Activated T-cell treated with anti-CD3 and anti-CD28 coated beads, Interleukin-2, amount 50 U/mL, for 72 hours (primary cell): ENCODE data around the gene RPS4Y2. TPM values are rescaled to one million over a fixed set of nuclear protein-coding genes. Genes with fewer than 3 reads are reported as not detected.

Experiments
- ATAC-seq, 2 donors: fragments of 150-1000 bp; cut with Tn5 transposase; replicated peaks in 1 of 2; 2 replicates each; pipeline ENCODE4 v1.10.0; 2021; ENCODE audit warnings: moderate library complexity in 2 of 2, mild to moderate bottlenecking in 1 of 2
- DNase-seq, 2 donors: peaks; one replicate each; pipeline ENCODE4 v3.0.0; 2021 to 2022; ENCODE audit warnings: mixed read lengths in 1 of 2
- H3K27ac Mint-ChIP-seq: one replicate; pipeline ENCODE4 v1.8.0; 2022; ENCODE audit warnings: mild to moderate bottlenecking, moderate library complexity, mixed read lengths
- H3K27me3 Mint-ChIP-seq: one replicate; pipeline ENCODE4 v1.8.0; 2022; ENCODE audit warnings: low read depth, mixed read lengths
- H3K36me3 Mint-ChIP-seq, 2 donors: one replicate each; pipeline ENCODE4 v1.8.0; 2022; ENCODE audit warnings: mixed read lengths in 2 of 2, mild to moderate bottlenecking in 1 of 2; ENCODE audit not compliant: insufficient read depth in 2 of 2
- H3K4me1 Mint-ChIP-seq: one replicate; pipeline ENCODE4 v1.8.0; 2022; ENCODE audit warnings: low read depth, mixed read lengths
- H3K4me3 Mint-ChIP-seq, 2 donors: one replicate each; pipeline ENCODE4 v1.8.0; 2022; ENCODE audit warnings: mild to moderate bottlenecking in 2 of 2, mixed read lengths in 2 of 2, moderate library complexity in 2 of 2
- H3K9me3 Mint-ChIP-seq, 2 donors: one replicate each; pipeline ENCODE4 v1.8.0; 2022; ENCODE audit warnings: mixed read lengths in 2 of 2
- total RNA-seq, 2 donors: library from RNA; stranded (reverse); gene quantifications; one replicate each; pipeline ENCODE4 v1.2.3, GENCODE V29; 2022

Gene RPS4Y2
- not detected for total RNA-seq

GRCh38 chrY:20755808-20756207 is at the start of gene RPS4Y2:
RPS4Y2 (plus strand) TSS chrY:20756108; CDS start chrY:20756164, 56 bp downstream.
- Mint-ChIP-seq H3K9me3 (no peaks in the 10 kb centered on the region), H3K4me1 (no peaks in the 10 kb centered on the region), H3K27ac (no peak within 1 kb of the TSS), H3K36me3 (no peaks in the 10 kb centered on the region), H3K27me3 (no peaks in the 10 kb centered on the region), H3K4me3 (no peak within 1 kb of the TSS)
- no peak for ATAC-seq
- no peak for DNase-seq

GRCh38 chrY:20714391-20714790 is 41.5 kb upstream of the RPS4Y2 start:
- H3K4me1 Mint-ChIP-seq, result no peaks in the 10 kb centered on the region
- peaks cover 0 to 6% of the 10 kb centered on the region in 2 donors for H3K9me3 Mint-ChIP-seq
- peak in 1 of 2 donors; percentile 42 for DNase-seq
- peaks cover 0 to 4% of the 10 kb centered on the region in 2 donors for H3K36me3 Mint-ChIP-seq
- H3K27me3 Mint-ChIP-seq, result no peaks in the 10 kb centered on the region
- no peak overlapping the region for H3K27ac Mint-ChIP-seq
- ATAC-seq, result peak in 1 of 2 donors; percentile 100
- H3K4me3 Mint-ChIP-seq, result no peak overlapping the region

GRCh38 chrY:20726184-20726907 is 29.6 kb upstream of the RPS4Y2 start:
- Mint-ChIP-seq H3K27ac (no peak overlapping the region), H3K36me3 (no peaks in the 10 kb centered on the region), H3K4me3 (no peak overlapping the region), H3K9me3 (peaks cover 0 to 3% of the 10 kb centered on the region in 2 donors), H3K27me3 (no peaks in the 10 kb centered on the region), H3K4me1 (no peaks in the 10 kb centered on the region)
- DNase-seq (no peak), ATAC-seq (no peak)

GRCh38 chrY:20735200-20735599 is 20.7 kb upstream of the RPS4Y2 start:
- ATAC-seq (no peak), DNase-seq (no peak)
- Mint-ChIP-seq H3K4me1 (no peaks in the 10 kb centered on the region), H3K27ac (no peak overlapping the region), H3K27me3 (no peaks in the 10 kb centered on the region), H3K4me3 (no peak overlapping the region), H3K9me3 (no peaks in the 10 kb centered on the region), H3K36me3 (no peaks in the 10 kb centered on the region)

GRCh38 chrY:20739806-20740205 is 16.1 kb upstream of the RPS4Y2 start:
- Mint-ChIP-seq H3K27me3 (no peaks in the 10 kb centered on the region), H3K4me1 (no peaks in the 10 kb centered on the region), H3K27ac (no peak overlapping the region), H3K9me3 (no peaks in the 10 kb centered on the region), H3K36me3 (no peaks in the 10 kb centered on the region), H3K4me3 (no peak overlapping the region)
- ATAC-seq, result no peak
- DNase-seq, result no peak

GRCh38 chrY:20740609-20741008 is 15.3 kb upstream of the RPS4Y2 start:
- no peaks in the 10 kb centered on the region for H3K9me3 Mint-ChIP-seq
- H3K4me1 Mint-ChIP-seq, result no peaks in the 10 kb centered on the region
- H3K27me3 Mint-ChIP-seq, result no peaks in the 10 kb centered on the region
- H3K4me3 Mint-ChIP-seq, result no peak overlapping the region
- ATAC-seq, result no peak
- no peak overlapping the region for H3K27ac Mint-ChIP-seq
- no peaks in the 10 kb centered on the region for H3K36me3 Mint-ChIP-seq
- peak in 1 of 2 donors; percentile 12 for DNase-seq

GRCh38 chrY:20745060-20745459 is 10.8 kb upstream of the RPS4Y2 start:
- DNase-seq (peak in 1 of 2 donors; percentile 35), ATAC-seq (peak in 1 of 2 donors; percentile 80)
- Mint-ChIP-seq H3K27ac (peak overlapping the region; percentile 6), H3K36me3 (no peaks in the 10 kb centered on the region), H3K4me1 (no peaks in the 10 kb centered on the region), H3K9me3 (no peaks in the 10 kb centered on the region), H3K4me3 (peak overlapping the region in 1 of 2 donors; percentile 60), H3K27me3 (no peaks in the 10 kb centered on the region)

GRCh38 chrY:20746919-20747318 is 9.0 kb upstream of the RPS4Y2 start:
- Mint-ChIP-seq H3K27ac (no peak overlapping the region), H3K4me3 (no peak overlapping the region), H3K4me1 (no peaks in the 10 kb centered on the region), H3K36me3 (no peaks in the 10 kb centered on the region), H3K9me3 (no peaks in the 10 kb centered on the region), H3K27me3 (no peaks in the 10 kb centered on the region)
- no peak for ATAC-seq
- DNase-seq, result no peak

GRCh38 chrY:20763869-20764268 is 8.0 kb downstream of the RPS4Y2 start:
- ATAC-seq (no peak), DNase-seq (no peak)
- peaks cover 0 to 2% of the 10 kb centered on the region in 2 donors for H3K36me3 Mint-ChIP-seq
- H3K27ac Mint-ChIP-seq, result peak overlapping the region; percentile 66
- H3K4me3 Mint-ChIP-seq, result peak overlapping the region in 1 of 2 donors; percentile 36
- no peaks in the 10 kb centered on the region for H3K4me1 Mint-ChIP-seq
- no peaks in the 10 kb centered on the region for H3K27me3 Mint-ChIP-seq
- H3K9me3 Mint-ChIP-seq, result no peaks in the 10 kb centered on the region

- peaks cover 0 to 2% of the 10 kb centered on the region in 2 donors for H3K36me3 Mint-ChIP-seq
- H3K27ac Mint-ChIP-seq, result no peak overlapping the region
- no peak overlapping the region for H3K4me3 Mint-ChIP-seq
- DNase-seq (no peak), ATAC-seq (peak in 1 of 2 donors; percentile 58)
- H3K27me3 Mint-ChIP-seq, result no peaks in the 10 kb centered on the region
- no peaks in the 10 kb centered on the region for H3K4me1 Mint-ChIP-seq
- no peaks in the 10 kb centered on the region for H3K9me3 Mint-ChIP-seq
Measured at GRCh38 chrY:20765117-20765516, 9.2 kb downstream of the RPS4Y2 start.

- no peak for ATAC-seq
- Mint-ChIP-seq H3K27ac (no peak overlapping the region), H3K4me1 (no peaks in the 10 kb centered on the region), H3K4me3 (no peak overlapping the region), H3K36me3 (peaks cover 0 to 4% of the 10 kb centered on the region in 2 donors), H3K9me3 (peaks cover 0 to 2% of the 10 kb centered on the region in 2 donors), H3K27me3 (no peaks in the 10 kb centered on the region)
- no peak for DNase-seq
Measured at GRCh38 chrY:20770755-20771154, 14.8 kb downstream of the RPS4Y2 start.

- Mint-ChIP-seq H3K4me3 (no peak overlapping the region), H3K4me1 (no peaks in the 10 kb centered on the region), H3K9me3 (peaks cover 0 to 2% of the 10 kb centered on the region in 2 donors), H3K27ac (no peak overlapping the region), H3K36me3 (peaks cover 0 to 4% of the 10 kb centered on the region in 2 donors), H3K27me3 (no peaks in the 10 kb centered on the region)
- DNase-seq (no peak), ATAC-seq (no peak)
Measured at GRCh38 chrY:20776104-20776503, 20.2 kb downstream of the RPS4Y2 start.

GRCh38 chrY:20780104-20780654 is 24.3 kb downstream of the RPS4Y2 start:
- Mint-ChIP-seq H3K4me1 (no peaks in the 10 kb centered on the region), H3K27me3 (no peaks in the 10 kb centered on the region), H3K9me3 (no peaks in the 10 kb centered on the region), H3K4me3 (no peak overlapping the region), H3K27ac (no peak overlapping the region), H3K36me3 (no peaks in the 10 kb centered on the region)
- peak in 1 of 2 donors; percentile 26 for ATAC-seq
- no peak for DNase-seq

- no peaks in the 10 kb centered on the region for H3K36me3 Mint-ChIP-seq
- no peak for DNase-seq
- no peak overlapping the region for H3K27ac Mint-ChIP-seq
- no peaks in the 10 kb centered on the region for H3K9me3 Mint-ChIP-seq
- H3K4me3 Mint-ChIP-seq, result no peak overlapping the region
- ATAC-seq, result no peak
- H3K27me3 Mint-ChIP-seq, result no peaks in the 10 kb centered on the region
- no peaks in the 10 kb centered on the region for H3K4me1 Mint-ChIP-seq
Measured at GRCh38 chrY:20780776-20781175, 24.9 kb downstream of the RPS4Y2 start.
